Neural cell (in vitro differentiated cells): Measurements from ENCODE around the gene SPACA4. TPM values are rescaled to one million over a fixed set of nuclear protein-coding genes. Genes with fewer than 3 reads are reported as not detected.

Source experiments
- H2AFZ ChIP-seq: fragments of 200-600, 300-800 bp; sonication (generic), shearing (Covaris generic); 2 replicates; pipeline ENCODE4 v1.6.0; 2014; ENCODE audit warnings: low read depth, mild to moderate bottlenecking, antibody characterized with exemption, low read length, moderate library complexity
- H3F3A ChIP-seq: fragments of 200-600 bp; shearing (Covaris generic); 2 replicates; pipeline ENCODE4 v1.6.1; 2016; ENCODE audit warnings: mild to moderate bottlenecking, moderate library complexity, mixed read lengths, antibody characterized with exemption, low read length; ENCODE audit not compliant: insufficient read depth, poor library complexity, severe bottlenecking
- H3K27ac ChIP-seq: fragments of 200-600, 300-800 bp; sonication (generic), shearing (Covaris generic); 2 replicates; pipeline ENCODE4 v1.5.1; 2014; ENCODE audit warnings: mild to moderate bottlenecking, low read length, moderate library complexity
- H3K27me3 ChIP-seq: fragments of 300-800, 200-600 bp; sonication (generic), shearing (Covaris generic); 2 replicates; pipeline ENCODE4 v1.6.0; 2014; ENCODE audit warnings: mild to moderate bottlenecking, low read depth, low read length, moderate library complexity; ENCODE audit not compliant: insufficient read depth
- H3K36me3 ChIP-seq: fragments of 300-800, 200-600 bp; sonication (generic), shearing (Covaris generic); 2 replicates; pipeline ENCODE4 v1.5.1; 2014; ENCODE audit warnings: mild to moderate bottlenecking, antibody characterized with exemption, low read length, moderate library complexity; ENCODE audit not compliant: insufficient read depth
- H3K4me2 ChIP-seq: fragments of 300-800, 200-600 bp; sonication (generic), shearing (Covaris generic); 2 replicates; pipeline ENCODE4 v1.6.0; 2014; ENCODE audit warnings: mild to moderate bottlenecking, low read length
- H3K4me3 ChIP-seq: fragments of 300-800, 200-600 bp; sonication (generic), shearing (Covaris generic); 2 replicates; pipeline ENCODE4 v1.5.1; 2014; ENCODE audit warnings: mild to moderate bottlenecking, low read length, moderate library complexity
- H3K79me2 ChIP-seq: fragments of 200-600 bp; shearing (Covaris generic); replicated peaks from 2 replicates; pipeline ENCODE4 v1.6.0; 2014; ENCODE audit warnings: mild to moderate bottlenecking, low read length, moderate library complexity; ENCODE audit not compliant: insufficient read depth
- H3K9ac ChIP-seq: fragments of 300-800, 200-600 bp; sonication (generic), shearing (Covaris generic); 2 replicates; pipeline ENCODE4 v1.6.1; 2016; ENCODE audit warnings: mild to moderate bottlenecking, low read length, mixed read lengths
- H3K9me2 ChIP-seq: fragments of 200-600 bp; shearing (Covaris generic); 2 replicates; pipeline ENCODE4 v1.6.1; 2016; ENCODE audit warnings: mild to moderate bottlenecking, low read length, mixed read lengths; ENCODE audit not compliant: insufficient read depth
- H3K9me3 ChIP-seq: fragments of 200-600, 300-800 bp; sonication (generic), shearing (Covaris generic); 2 replicates; pipeline ENCODE4 v1.6.1; 2016; ENCODE audit warnings: mild to moderate bottlenecking, mixed run types, low read length, moderate library complexity, mixed read lengths
- H4K20me1 ChIP-seq: fragments of 200-600 bp; shearing (Covaris generic); 2 replicates; pipeline ENCODE4 v1.6.1; 2016; ENCODE audit warnings: mild to moderate bottlenecking, mixed run types; ENCODE audit not compliant: insufficient read depth
- CTCF ChIP-seq: fragments of 450-650 bp; IDR thresholded peaks from 2 replicates; pipeline ENCODE4 v1.5.1; 2014; ENCODE audit warnings: antibody characterized with exemption, mild to moderate bottlenecking, moderate library complexity; ENCODE audit not compliant: poor library complexity, severe bottlenecking
- EP300 ChIP-seq: fragments of 450-650 bp; conservative IDR thresholded peaks from 2 replicates; pipeline ENCODE4 v1.6.1; 2014; ENCODE audit warnings: antibody characterized with exemption, mild to moderate bottlenecking, moderate library complexity; ENCODE audit not compliant: poor library complexity, severe bottlenecking
- EZH2 ChIP-seq: fragments of 200-600, 300-800 bp; shearing (Covaris generic), sonication (generic); IDR thresholded peaks from 2 replicates; pipeline ENCODE4 v1.6.1; 2014; ENCODE audit warnings: antibody characterized with exemption, low read length, borderline replicate concordance, mild to moderate bottlenecking; ENCODE audit not compliant: insufficient read depth, poor library complexity, severe bottlenecking
- POLR2AphosphoS5 ChIP-seq: IDR thresholded peaks from 2 replicates; pipeline ENCODE4 v1.6.1; 2012
- RAD21 ChIP-seq: fragments of 450-650 bp; conservative IDR thresholded peaks from 2 replicates; pipeline ENCODE4 v1.6.1; 2014; ENCODE audit warnings: antibody characterized with exemption, mild to moderate bottlenecking, moderate library complexity
- REST ChIP-seq: IDR thresholded peaks from 2 replicates; pipeline ENCODE4 v1.6.1; 2012; ENCODE audit warnings: borderline replicate concordance
- SMC3 ChIP-seq: fragments of 450-650 bp; conservative IDR thresholded peaks from 2 replicates; pipeline ENCODE4 v1.6.1; 2014; ENCODE audit warnings: antibody characterized with exemption, mild to moderate bottlenecking, moderate library complexity; ENCODE audit not compliant: poor library complexity
- polyA minus RNA-seq: library from RNA; depleted of rRNA, polyadenylated mRNA; stranded (reverse); fragments of >200 nt; gene quantifications from 2 replicates; pipeline ENCODE4 v1.2.3, GENCODE V29; 2014
- polyA plus RNA-seq: library from polyadenylated mRNA; depleted of rRNA; stranded (reverse); fragments of >200 nt; gene quantifications from 2 replicates; pipeline ENCODE4 v1.2.3, GENCODE V29; 2014

Gene SPACA4
- not detected in 2 replicates for polyA plus RNA-seq
- not detected in 2 replicates for polyA minus RNA-seq

GRCh38 chr19:48606463-48607358, at the start of gene SPACA4:
TSS of gene SPACA4 (plus strand) at chr19:48606742. CDS start at chr19:48606979, 237 bp downstream.
- Histone ChIP-seq H3K9me3 (no peaks in the 10 kb centered on the region), H4K20me1 (no peaks in the 10 kb centered on the region), H3K4me2 (no peak within 1 kb of the TSS), H3K4me3 (no peak within 1 kb of the TSS), H3K27ac (no peak within 1 kb of the TSS), H3K9ac (no peak within 1 kb of the TSS), H3K27me3 (no peaks in the 10 kb centered on the region), H3F3A (no peaks in the 10 kb centered on the region), H3K79me2 (no peaks in the 10 kb centered on the region), H3K9me2 (no peaks in the 10 kb centered on the region), H3K36me3 (no peaks in the 10 kb centered on the region), H2AFZ (no peak within 1 kb of the TSS)
- TF ChIP-seq POLR2AphosphoS5 (no peak), REST (no peak), SMC3 (no peak), CTCF (no peak), EP300 (no peak)

- Histone ChIP-seq H4K20me1 (no peaks in the 10 kb centered on the region), H3K4me3 (no peak overlapping the region), H3K4me2 (no peak overlapping the region), H3F3A (no peaks in the 10 kb centered on the region), H3K36me3 (no peaks in the 10 kb centered on the region), H3K27me3 (no peaks in the 10 kb centered on the region), H3K79me2 (no peaks in the 10 kb centered on the region), H3K9me2 (no peaks in the 10 kb centered on the region), H3K27ac (no peak overlapping the region), H2AFZ (no peak overlapping the region), H3K9ac (no peak overlapping the region), H3K9me3 (no peaks in the 10 kb centered on the region)
- TF ChIP-seq EZH2 (no peak), CTCF (no peak), SMC3 (no peak), RAD21 (no peak)
Measured at GRCh38 chr19:48556825-48557224, 49.7 kb upstream of the SPACA4 start.
